ENCODE measurements around the gene MMP21.

DNA sequence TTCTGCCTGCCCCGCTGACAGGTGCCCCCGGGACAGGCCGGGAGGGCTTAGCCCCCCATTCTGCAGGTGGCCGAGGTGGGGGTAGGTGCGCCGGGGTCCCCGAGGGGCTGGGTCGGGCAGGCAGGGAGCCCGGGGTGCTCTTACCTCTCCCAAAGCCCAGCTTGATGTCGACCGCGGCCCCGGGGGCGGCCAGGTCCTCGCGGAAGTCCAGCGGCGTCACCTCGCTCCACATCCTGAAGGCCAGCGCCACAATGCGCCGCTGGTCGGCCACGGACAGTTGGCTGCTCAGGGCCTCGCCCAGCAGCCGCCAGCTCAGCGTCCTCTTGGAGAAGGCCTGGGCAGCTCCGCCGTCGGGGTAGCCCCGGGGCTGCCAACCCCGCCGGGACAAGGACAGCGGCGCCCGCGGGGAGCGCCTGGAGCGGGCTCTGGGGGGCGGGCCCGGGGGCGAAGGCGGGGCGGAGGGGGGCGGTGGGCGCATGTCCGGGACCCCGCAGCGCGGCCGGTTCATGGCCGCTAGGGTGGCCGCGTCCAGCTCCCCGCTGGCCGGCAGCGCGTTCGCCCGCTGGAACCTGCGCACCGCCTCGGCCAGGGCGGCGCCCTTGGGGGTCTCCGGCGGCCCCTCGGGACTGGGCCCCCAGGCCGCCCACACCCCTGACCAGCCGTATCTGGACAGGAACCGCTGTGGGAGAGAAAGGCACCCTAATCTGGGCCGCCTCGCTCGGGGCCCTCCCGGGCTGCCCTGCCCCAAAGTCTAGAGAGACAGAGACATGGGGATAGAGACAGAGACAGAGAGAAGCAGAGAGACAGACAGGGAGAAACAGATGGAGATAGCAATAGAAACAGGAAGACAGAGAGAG lies 1.7 kb downstream of the MMP21 start:
- no peak for TF ChIP-seq TAF1 (IDR thresholded peaks at IDR 0.05; ENCODE audit: low read depth)
- no peak for TF ChIP-seq FOXM1 (IDR thresholded peaks at IDR 0.05; ENCODE audit: borderline replicate concordance, low read depth)
- TF ChIP-seq REST (IDR thresholded peaks at IDR 0.05; ENCODE audit: low read depth): no peak
- TF ChIP-seq EP300 (IDR thresholded peaks at IDR 0.05; ENCODE audit: borderline replicate concordance): no peak
- TF ChIP-seq TCF12 (IDR thresholded peaks at IDR 0.05; ENCODE audit: low read depth): no peak
- TF ChIP-seq YY1 (IDR thresholded peaks at IDR 0.05; ENCODE audit: low read depth): no peak
- TF ChIP-seq CEBPB (IDR thresholded peaks at IDR 0.05): no peak
- TF ChIP-seq TEAD4 (IDR thresholded peaks at IDR 0.05): no peak
- TF ChIP-seq ZBTB7A (IDR thresholded peaks at IDR 0.05; ENCODE audit: low read depth): no peak
- TF ChIP-seq NFIC (IDR thresholded peaks at IDR 0.05): no peak
- no peak for TF ChIP-seq RAD21 (IDR thresholded peaks at IDR 0.05; ENCODE audit: low read depth)
- no peak for TF ChIP-seq MAX (IDR thresholded peaks at IDR 0.05)
- no peak for TF ChIP-seq EGR1 (IDR thresholded peaks at IDR 0.05)
